Stimulated activated naive CD8-positive, alpha-beta T cell treated with anti-CD3 and anti-CD28 coated beads, Interleukin-15, Interleukin-2, amounts not matched to agents 100 ng/mL and 50 ng/mL, for 24 hours (primary cell): ENCODE data around the gene SERPINB4.
"Not testable (repeated sequence)": the region's sequence is repeated elsewhere in the genome, so short reads cannot be mapped to it uniquely, and the experiment has no call there.

Experiments
- H3K27ac Mint-ChIP-seq: one replicate; pipeline ENCODE4 v1.8.0; 2021; ENCODE audit warnings: mild to moderate bottlenecking, mixed read lengths
- H3K27me3 Mint-ChIP-seq: one replicate; pipeline ENCODE4 v1.8.0; 2021; ENCODE audit warnings: mixed read lengths
- H3K36me3 Mint-ChIP-seq: one replicate; pipeline ENCODE4 v1.8.0; 2021; ENCODE audit warnings: low read depth, mixed read lengths
- H3K4me1 Mint-ChIP-seq: one replicate; pipeline ENCODE4 v1.8.0; 2021; ENCODE audit warnings: low read depth, mixed read lengths
- H3K4me3 Mint-ChIP-seq: one replicate; pipeline ENCODE4 v1.8.0; 2021; ENCODE audit warnings: mild to moderate bottlenecking, mixed read lengths
- H3K9me3 Mint-ChIP-seq: one replicate; pipeline ENCODE4 v1.8.0; 2021; ENCODE audit warnings: mixed read lengths

The SERPINB4 gene

GRCh38 chr18:63644142-63644541 is at the start of gene SERPINB4:
SERPINB4 (minus strand) TSS chr18:63644256; CDS start chr18:63643577, 679 bp downstream.
- not testable (repeated sequence) for H3K36me3 Mint-ChIP-seq, H3K27me3 Mint-ChIP-seq, H3K4me1 Mint-ChIP-seq, H3K4me3 Mint-ChIP-seq, H3K27ac Mint-ChIP-seq, H3K9me3 Mint-ChIP-seq

DNA sequence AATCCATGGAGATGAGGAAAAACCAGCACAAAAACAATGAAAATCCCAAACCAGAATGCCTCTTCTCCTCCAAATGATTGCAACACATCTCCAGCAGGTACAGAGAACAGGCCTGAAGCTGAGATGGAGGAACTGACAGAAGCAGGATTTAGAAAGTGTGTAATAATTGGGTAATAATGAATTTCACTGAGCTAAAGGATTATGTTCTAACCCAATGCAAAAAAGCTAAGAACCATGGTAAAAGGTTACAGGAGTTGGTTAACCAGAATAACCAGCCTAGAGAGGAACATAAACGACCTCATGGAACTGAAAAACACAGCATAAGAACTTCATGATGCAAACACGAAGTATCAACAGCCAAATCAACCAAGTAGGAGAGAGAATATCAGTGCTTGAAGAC is 45.0 kb upstream of the SERPINB4 start:
- no peaks in the 10 kb centered on the region for H3K4me1 Mint-ChIP-seq
- H3K9me3 Mint-ChIP-seq, result peaks cover 14% of the 10 kb centered on the region
- H3K4me3 Mint-ChIP-seq, result no peak overlapping the region
- H3K27ac Mint-ChIP-seq, result no peak overlapping the region
- no peaks in the 10 kb centered on the region for H3K36me3 Mint-ChIP-seq
- peaks cover 4% of the 10 kb centered on the region for H3K27me3 Mint-ChIP-seq

GRCh38 chr18:63686871-63687270 is 42.8 kb upstream of the SERPINB4 start:
- peaks cover 14% of the 10 kb centered on the region for H3K9me3 Mint-ChIP-seq
- no peak overlapping the region for H3K27ac Mint-ChIP-seq
- no peaks in the 10 kb centered on the region for H3K4me1 Mint-ChIP-seq
- no peaks in the 10 kb centered on the region for H3K36me3 Mint-ChIP-seq
- no peak overlapping the region for H3K4me3 Mint-ChIP-seq
- peaks cover 4% of the 10 kb centered on the region for H3K27me3 Mint-ChIP-seq

- Mint-ChIP-seq H3K4me1 (no peaks in the 10 kb centered on the region), H3K27ac (no peak overlapping the region), H3K27me3 (peaks cover 4% of the 10 kb centered on the region), H3K9me3 (peaks cover 7% of the 10 kb centered on the region), H3K36me3 (no peaks in the 10 kb centered on the region), H3K4me3 (no peak overlapping the region)
These were observed 40.7 kb upstream of the SERPINB4 start for GRCh38 chr18:63684718-63685117.

DNA sequence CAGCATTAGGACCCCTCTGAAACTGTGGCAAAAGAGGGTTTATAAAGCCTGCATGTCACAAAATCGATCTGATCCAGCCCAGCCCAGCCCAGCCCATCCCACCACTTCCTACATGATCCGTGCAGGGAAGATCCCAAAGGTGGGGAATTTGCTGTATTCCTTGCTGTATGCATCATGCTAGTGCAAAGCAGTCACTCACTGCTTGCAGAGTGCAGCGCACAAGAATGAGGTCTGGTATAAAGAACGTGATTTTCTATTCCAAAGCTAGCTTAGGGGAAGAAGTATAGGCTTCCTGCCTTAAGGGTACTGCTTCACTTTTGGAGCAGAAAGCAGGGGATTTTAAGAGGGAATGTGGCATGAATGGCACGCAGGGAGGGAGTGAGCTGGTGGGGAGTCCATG is 39.8 kb upstream of the SERPINB4 start:
- H3K36me3 Mint-ChIP-seq, result no peaks in the 10 kb centered on the region
- no peak overlapping the region for H3K27ac Mint-ChIP-seq
- no peaks in the 10 kb centered on the region for H3K9me3 Mint-ChIP-seq
- H3K27me3 Mint-ChIP-seq, result peaks cover 4% of the 10 kb centered on the region
- no peaks in the 10 kb centered on the region for H3K4me1 Mint-ChIP-seq
- H3K4me3 Mint-ChIP-seq, result no peak overlapping the region

DNA sequence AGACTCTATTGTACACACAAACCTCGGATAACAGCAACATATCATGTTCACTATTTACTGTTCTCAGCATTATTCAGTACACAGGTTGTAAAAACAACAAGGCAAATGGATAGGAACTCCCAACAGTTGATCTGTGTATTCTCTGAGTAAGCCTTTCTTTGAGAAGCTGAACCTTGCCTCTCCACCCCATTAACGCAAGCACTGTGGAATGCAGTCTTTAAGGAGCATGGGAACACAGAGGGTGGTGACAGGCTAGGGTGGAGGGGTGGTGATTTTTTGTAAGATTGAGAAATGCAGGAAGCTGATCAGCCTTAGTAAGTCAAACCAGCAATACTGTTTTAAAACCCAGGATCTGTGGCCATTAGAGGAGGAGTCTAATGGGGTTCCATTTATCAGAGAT is 39.1 kb upstream of the SERPINB4 start:
- Mint-ChIP-seq H3K27ac (no peak overlapping the region), H3K36me3 (no peaks in the 10 kb centered on the region), H3K4me1 (no peaks in the 10 kb centered on the region), H3K9me3 (no peaks in the 10 kb centered on the region), H3K4me3 (no peak overlapping the region), H3K27me3 (peaks cover 4% of the 10 kb centered on the region)

DNA sequence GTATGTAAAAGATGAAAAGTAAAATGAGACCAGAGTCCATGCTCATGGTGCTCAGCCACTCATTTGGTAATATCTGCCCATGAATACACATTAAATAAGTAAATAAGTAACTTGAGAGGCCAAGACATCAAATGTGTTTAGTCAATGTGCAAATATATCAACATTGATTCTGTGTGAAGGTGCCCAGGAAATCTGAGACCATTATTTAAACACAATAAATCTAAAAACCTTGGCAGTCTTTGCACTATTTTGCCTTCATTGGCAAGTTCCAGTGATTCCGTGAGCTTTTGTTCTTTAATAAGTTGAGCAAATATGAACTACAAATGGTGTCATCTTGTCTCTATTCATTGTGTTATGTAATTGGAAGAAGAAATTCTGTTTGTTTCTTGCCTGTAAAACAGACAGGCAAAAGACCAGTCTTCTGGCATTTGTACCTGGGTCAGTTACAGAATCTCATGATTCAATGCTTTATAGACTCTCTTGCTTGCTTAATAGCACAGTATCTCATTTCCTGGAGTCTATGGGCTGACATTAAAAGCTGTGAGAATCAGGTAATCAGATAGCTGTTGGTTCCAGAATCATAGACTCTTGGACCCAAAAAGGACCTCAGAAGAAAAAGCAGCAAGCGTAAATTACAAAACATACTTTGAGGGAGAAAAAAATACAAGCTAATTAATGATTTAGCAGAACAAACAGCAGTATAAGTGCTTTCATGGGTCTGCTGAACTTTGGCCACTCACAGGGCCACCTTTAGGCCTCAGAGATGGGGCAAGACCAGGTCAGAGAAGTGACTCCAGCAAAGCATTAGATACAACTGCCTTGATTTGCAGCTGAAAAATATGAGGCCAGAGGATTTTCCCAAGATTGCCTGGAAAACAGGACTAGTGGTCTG is 37.6 kb upstream of the SERPINB4 start:
- no peaks in the 10 kb centered on the region for H3K4me1 Mint-ChIP-seq
- no peak overlapping the region for H3K4me3 Mint-ChIP-seq
- no peaks in the 10 kb centered on the region for H3K36me3 Mint-ChIP-seq
- no peaks in the 10 kb centered on the region for H3K9me3 Mint-ChIP-seq
- H3K27me3 Mint-ChIP-seq, result peaks cover 4% of the 10 kb centered on the region
- H3K27ac Mint-ChIP-seq, result no peak overlapping the region

DNA sequence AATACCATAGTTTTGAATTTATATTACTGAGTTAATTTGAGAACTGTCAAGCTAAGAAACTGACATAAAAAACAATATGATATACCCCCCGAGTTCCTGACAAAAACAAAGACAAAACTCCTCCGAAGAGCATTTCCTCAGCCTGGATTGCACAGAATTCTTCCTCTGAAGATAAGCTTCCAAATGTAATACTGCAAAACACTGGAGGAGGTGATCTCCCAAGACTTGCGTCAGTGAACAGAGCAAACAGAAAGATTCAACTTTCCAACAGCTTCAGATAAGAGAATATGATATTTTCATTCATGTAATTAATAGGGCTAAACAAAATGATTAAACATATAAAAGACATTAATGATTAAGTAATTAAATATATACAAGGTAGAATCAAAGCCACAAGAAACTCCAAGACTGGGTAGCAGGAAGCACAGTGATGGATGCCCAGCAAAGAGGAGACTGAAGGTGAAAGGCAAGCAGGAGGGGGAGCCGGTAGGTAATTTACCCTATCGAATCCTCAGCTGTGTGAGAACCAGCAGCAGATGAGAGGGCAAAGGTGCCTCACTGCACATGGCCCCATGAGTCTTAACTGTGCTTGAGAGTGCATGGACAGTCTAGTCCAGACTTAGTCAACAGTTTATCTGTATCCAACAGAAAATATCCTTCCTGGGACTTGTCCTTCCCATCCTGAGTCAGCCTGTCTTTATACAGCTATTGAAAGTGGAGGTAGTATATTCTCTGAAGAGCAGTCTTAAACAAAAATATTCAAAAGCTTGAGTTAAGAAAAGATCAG is 36.0 kb upstream of the SERPINB4 start:
- no peaks in the 10 kb centered on the region for H3K36me3 Mint-ChIP-seq
- no peaks in the 10 kb centered on the region for H3K9me3 Mint-ChIP-seq
- no peaks in the 10 kb centered on the region for H3K4me1 Mint-ChIP-seq
- H3K27ac Mint-ChIP-seq, result no peak overlapping the region
- H3K4me3 Mint-ChIP-seq, result no peak overlapping the region
- H3K27me3 Mint-ChIP-seq, result no peaks in the 10 kb centered on the region

DNA sequence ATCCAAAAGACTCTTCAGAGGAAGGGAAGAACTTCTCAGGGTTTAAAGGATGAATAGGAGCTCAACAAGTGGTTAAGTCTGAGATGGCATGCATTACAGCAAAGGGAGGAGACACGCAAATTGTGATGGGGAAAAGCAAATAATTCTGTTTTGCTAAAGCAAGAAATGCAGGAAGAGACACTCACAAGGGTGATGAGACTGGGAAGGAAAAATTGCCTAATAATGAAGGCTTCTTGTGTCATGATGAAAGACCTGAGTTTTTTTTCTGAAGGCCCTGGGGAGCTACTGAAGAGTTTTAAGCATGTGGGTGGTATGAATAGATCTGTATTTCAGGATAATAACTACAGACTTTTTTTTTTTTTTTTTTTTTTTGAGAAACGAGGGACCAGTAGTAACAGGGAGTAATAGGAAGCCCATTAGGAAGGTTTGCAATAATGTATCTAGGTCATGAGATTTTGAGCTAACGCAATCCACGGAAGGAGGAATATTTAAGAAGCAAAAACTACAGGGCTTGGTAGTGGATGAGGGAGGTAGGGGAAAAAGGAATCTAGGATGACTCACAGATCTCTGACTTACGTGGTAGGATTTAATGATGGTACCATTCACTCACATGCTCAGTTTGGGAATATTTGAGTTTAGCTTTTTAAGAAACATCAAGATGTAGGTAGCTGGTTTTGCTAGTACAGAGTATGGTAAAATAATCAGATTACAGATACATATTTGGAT is 33.6 kb upstream of the SERPINB4 start:
- Mint-ChIP-seq H3K27me3 (no peaks in the 10 kb centered on the region), H3K27ac (no peak overlapping the region), H3K4me1 (no peaks in the 10 kb centered on the region), H3K9me3 (no peaks in the 10 kb centered on the region), H3K36me3 (no peaks in the 10 kb centered on the region), H3K4me3 (no peak overlapping the region)

- Mint-ChIP-seq H3K4me3 (no peak overlapping the region), H3K27me3 (no peaks in the 10 kb centered on the region), H3K9me3 (no peaks in the 10 kb centered on the region), H3K27ac (no peak overlapping the region), H3K36me3 (no peaks in the 10 kb centered on the region), H3K4me1 (no peaks in the 10 kb centered on the region)
These were observed 32.7 kb upstream of the SERPINB4 start for GRCh38 chr18:63676526-63677323.

- Mint-ChIP-seq H3K36me3 (no peaks in the 10 kb centered on the region), H3K4me3 (no peak overlapping the region), H3K9me3 (peaks cover 15% of the 10 kb centered on the region), H3K27me3 (no peaks in the 10 kb centered on the region), H3K27ac (no peak overlapping the region), H3K4me1 (no peaks in the 10 kb centered on the region)
These were observed 20.5 kb upstream of the SERPINB4 start for GRCh38 chr18:63664571-63664970.

DNA sequence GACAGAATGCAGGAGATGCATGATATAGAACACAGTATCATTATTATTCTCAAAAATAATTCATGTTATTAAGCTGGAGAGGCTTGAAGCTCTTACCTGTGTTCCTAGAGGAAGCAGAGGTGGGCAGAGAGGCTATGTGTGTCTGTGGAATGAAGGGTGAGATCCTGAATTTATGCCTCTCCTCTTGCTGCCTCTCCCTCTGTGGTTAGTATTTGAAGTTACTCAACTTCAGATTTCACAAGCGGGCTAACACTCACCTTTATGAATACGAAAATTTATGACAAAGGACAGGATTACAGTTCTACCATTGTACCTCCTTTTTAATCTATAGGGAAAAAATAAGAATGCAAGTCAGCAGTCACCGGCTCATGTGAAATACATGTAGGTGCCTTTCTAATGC is 17.7 kb upstream of the SERPINB4 start, which contains the start of gene SERPINB3:
TSS of gene SERPINB3 (minus strand) at position 144 of the 400 bp plus-strand sequence. CDS start 677 bp downstream, outside the sequence.
- H3K4me3 Mint-ChIP-seq, H3K27me3 Mint-ChIP-seq, H3K27ac Mint-ChIP-seq, H3K4me1 Mint-ChIP-seq, H3K36me3 Mint-ChIP-seq: not testable (repeated sequence)
- H3K9me3 Mint-ChIP-seq, result peaks cover 12% of the 10 kb centered on the region

DNA sequence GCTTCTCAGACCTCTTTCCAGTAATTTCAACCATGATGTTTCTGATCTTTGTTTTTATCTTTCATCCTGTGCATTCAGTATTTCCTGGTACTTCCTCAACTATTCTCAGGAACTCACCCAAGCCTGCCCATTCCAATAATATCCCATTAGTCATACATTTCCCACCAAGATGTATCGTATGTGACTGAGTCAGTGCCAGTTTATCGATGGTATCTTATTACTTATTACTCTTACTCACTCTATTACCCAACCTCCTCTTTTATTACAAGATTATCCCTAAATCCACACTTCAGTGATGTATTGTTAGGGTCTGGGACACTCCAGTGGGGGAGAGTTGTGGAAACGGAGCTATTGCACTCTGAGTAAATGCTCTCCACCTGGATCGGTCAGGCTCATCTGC is 14.9 kb upstream of the SERPINB4 start:
- H3K36me3 Mint-ChIP-seq, H3K27ac Mint-ChIP-seq, H3K4me3 Mint-ChIP-seq, H3K4me1 Mint-ChIP-seq, H3K9me3 Mint-ChIP-seq, H3K27me3 Mint-ChIP-seq: not testable (repeated sequence)

GRCh38 chr18:63650271-63650670 is 6.2 kb upstream of the SERPINB4 start:
- not testable (repeated sequence) for H3K27ac Mint-ChIP-seq, H3K36me3 Mint-ChIP-seq, H3K4me3 Mint-ChIP-seq, H3K27me3 Mint-ChIP-seq, H3K9me3 Mint-ChIP-seq, H3K4me1 Mint-ChIP-seq
